OCI-LY3 (cell line): Measurements from ENCODE around the gene CDH4.

Source experiments
- H2AFZ ChIP-seq: fragments of 200-600, 300-600 bp; shearing (Covaris generic); 2 replicates; pipeline ENCODE4 v1.6.0; 2014; ENCODE audit warnings: antibody characterized with exemption, low read depth, low read length
- H3K27ac ChIP-seq: fragments of 200-600, 300-600 bp; sonication (generic); 2 replicates; pipeline ENCODE4 v1.5.1; 2014; ENCODE audit warnings: mild to moderate bottlenecking, low read length, moderate library complexity, mixed read lengths
- H3K27me3 ChIP-seq: fragments of 200-600, 300-600 bp; sonication (generic); 2 replicates; pipeline ENCODE4 v1.6.1; 2014; ENCODE audit warnings: low read depth, low read length, mixed read lengths
- H3K36me3 ChIP-seq: fragments of 200-600, 300-600 bp; sonication (generic); replicated peaks from 2 replicates; pipeline ENCODE3; 2014; ENCODE audit warnings: low read depth, low read length, mixed read lengths
- H3K4me1 ChIP-seq: fragments of 300-600, 200-600 bp; sonication (generic); 2 replicates; pipeline ENCODE4 v1.6.1; 2014; ENCODE audit warnings: low read length, mixed read lengths
- H3K4me2 ChIP-seq: fragments of 200-600, 300-600 bp; sonication (generic); 2 replicates; pipeline ENCODE4 v1.6.1; 2014; ENCODE audit warnings: low read length, mixed read lengths
- H3K4me3 ChIP-seq: fragments of 300-600, 200-600 bp; sonication (generic); 2 replicates; pipeline ENCODE4 v1.5.1; 2014; ENCODE audit warnings: antibody characterized with exemption, mild to moderate bottlenecking, low read length, moderate library complexity
- H3K79me2 ChIP-seq: fragments of 300-600, 200-600 bp; shearing (Covaris generic); 2 replicates; pipeline ENCODE4 v1.6.1; 2014; ENCODE audit warnings: mild to moderate bottlenecking, low read length, mixed read lengths
- H3K9ac ChIP-seq: fragments of 300-600, 200-600 bp; shearing (Covaris generic); 2 replicates; pipeline ENCODE4 v1.6.0; 2014; ENCODE audit warnings: mild to moderate bottlenecking, low read length, moderate library complexity
- H3K9me3 ChIP-seq: fragments of 200-600, 300-600 bp; shearing (Covaris generic); 2 replicates; pipeline ENCODE4 v1.6.1; 2014; ENCODE audit warnings: low read length, mixed read lengths; ENCODE audit not compliant: insufficient read depth
- H4K20me1 ChIP-seq: fragments of 200-600, 300-600 bp; sonication (generic); 2 replicates; pipeline ENCODE4 v1.6.1; 2016; ENCODE audit warnings: low read length, mixed read lengths; ENCODE audit not compliant: insufficient read depth
- CTCF ChIP-seq: fragments of 200-600, 300-600 bp; sonication (generic); IDR thresholded peaks from 2 replicates; pipeline ENCODE4 v1.5.1; 2014; ENCODE audit warnings: antibody characterized with exemption, low read length, low read depth
- EZH2phosphoT487 ChIP-seq: fragments of 200-600 bp; shearing (Covaris generic); IDR thresholded peaks from 2 replicates; pipeline ENCODE4 v1.6.1; 2018; ENCODE audit warnings: antibody characterized with exemption, mixed run types, low read depth

Gene CDH4

GRCh38 chr20:61575151-61575937 is 323.3 kb downstream of the CDH4 start:
- Histone ChIP-seq H3K4me1 (no peaks in the 10 kb centered on the region), H3K27me3 (no peaks in the 10 kb centered on the region), H4K20me1 (no peaks in the 10 kb centered on the region), H3K36me3 (no peaks in the 10 kb centered on the region), H3K4me2 (no peak overlapping the region), H3K4me3 (no peak overlapping the region), H3K79me2 (no peaks in the 10 kb centered on the region), H2AFZ (no peak overlapping the region), H3K27ac (no peak overlapping the region), H3K9me3 (no peaks in the 10 kb centered on the region), H3K9ac (no peak overlapping the region)
- TF ChIP-seq CTCF: no peak
- TF ChIP-seq EZH2phosphoT487: no peak

- Histone ChIP-seq H3K27me3 (no peaks in the 10 kb centered on the region), H3K79me2 (no peaks in the 10 kb centered on the region), H4K20me1 (no peaks in the 10 kb centered on the region), H2AFZ (no peak overlapping the region), H3K9me3 (no peaks in the 10 kb centered on the region), H3K36me3 (no peaks in the 10 kb centered on the region), H3K9ac (no peak overlapping the region), H3K27ac (no peak overlapping the region), H3K4me3 (no peak overlapping the region), H3K4me1 (no peaks in the 10 kb centered on the region), H3K4me2 (no peak overlapping the region)
- TF ChIP-seq EZH2phosphoT487 (no peak), CTCF (no peak)
Observed at GRCh38 chr20:61576372-61576771, 324.3 kb downstream of the CDH4 start.

GRCh38 chr20:61577065-61577464 is 325.0 kb downstream of the CDH4 start:
- H2AFZ ChIP-seq: no peak overlapping the region

GRCh38 chr20:61579908-61580307 is 327.8 kb downstream of the CDH4 start:
- Histone ChIP-seq H4K20me1 (no peaks in the 10 kb centered on the region), H3K4me1 (no peaks in the 10 kb centered on the region), H3K9ac (no peak overlapping the region), H2AFZ (no peak overlapping the region), H3K36me3 (no peaks in the 10 kb centered on the region), H3K4me2 (no peak overlapping the region), H3K4me3 (no peak overlapping the region), H3K27me3 (no peaks in the 10 kb centered on the region), H3K27ac (no peak overlapping the region), H3K9me3 (no peaks in the 10 kb centered on the region), H3K79me2 (no peaks in the 10 kb centered on the region)
- TF ChIP-seq EZH2phosphoT487 (no peak), CTCF (no peak)

More at GRCh38 chr20:61577065-61577464, 325.0 kb downstream of the CDH4 start:
- Histone ChIP-seq H3K4me1 (no peaks in the 10 kb centered on the region), H3K4me3 (no peak overlapping the region), H3K9ac (no peak overlapping the region), H3K4me2 (no peak overlapping the region), H3K27ac (no peak overlapping the region), H3K36me3 (no peaks in the 10 kb centered on the region), H3K27me3 (no peaks in the 10 kb centered on the region), H4K20me1 (no peaks in the 10 kb centered on the region), H3K79me2 (no peaks in the 10 kb centered on the region), H3K9me3 (no peaks in the 10 kb centered on the region)
- no peak for TF ChIP-seq EZH2phosphoT487
- no peak for TF ChIP-seq CTCF
